ENCODE data around the gene EMILIN1.

Gene EMILIN1

DNA sequence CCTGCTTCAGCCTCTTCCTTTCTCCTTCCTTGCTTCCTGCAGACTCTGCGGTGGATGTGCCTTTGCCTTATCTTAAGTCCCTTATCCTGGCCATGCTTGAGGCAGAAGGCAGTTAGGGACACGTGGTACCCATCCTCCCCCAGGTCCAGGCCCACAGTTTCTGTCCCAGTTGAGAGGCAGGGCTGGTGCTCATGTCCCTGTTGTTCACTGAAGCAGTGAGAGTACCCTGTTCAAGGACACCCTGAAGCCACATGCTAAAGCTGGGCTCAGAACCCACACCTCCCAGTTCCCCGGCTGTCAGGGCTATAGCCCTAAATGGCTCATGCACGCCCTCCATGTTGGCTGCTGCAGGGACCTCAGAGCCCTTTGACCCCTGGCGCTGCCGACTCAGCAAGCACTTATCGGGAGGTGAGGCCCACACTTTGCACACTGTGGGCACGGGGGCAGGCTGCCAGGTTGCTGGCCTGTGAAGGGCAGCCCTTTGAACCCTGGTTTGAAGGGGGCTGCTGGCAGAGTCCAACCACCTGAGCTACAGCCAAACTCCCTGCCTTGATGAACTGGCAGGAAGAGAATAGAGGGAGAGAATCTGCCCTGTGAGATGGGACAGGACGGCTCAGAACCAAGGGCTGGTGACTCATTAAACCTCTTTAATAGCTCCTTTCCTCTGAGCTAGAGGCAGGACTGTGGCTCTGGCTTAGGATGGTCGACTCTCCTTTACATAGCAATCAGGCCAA, 14.4 kb downstream of the EMILIN1 start:
- Mint-ChIP-seq H3K27ac (no peak overlapping the region), H3K36me3 (ENCODE audit: low read depth) (no peaks in the 10 kb centered on the region), H3K4me1 (ENCODE audit: low read depth) (peaks cover 10% of the 10 kb centered on the region), H3K9me3 (no peaks in the 10 kb centered on the region), H3K4me3 (no peak overlapping the region), H3K27me3 (no peaks in the 10 kb centered on the region)

DNA sequence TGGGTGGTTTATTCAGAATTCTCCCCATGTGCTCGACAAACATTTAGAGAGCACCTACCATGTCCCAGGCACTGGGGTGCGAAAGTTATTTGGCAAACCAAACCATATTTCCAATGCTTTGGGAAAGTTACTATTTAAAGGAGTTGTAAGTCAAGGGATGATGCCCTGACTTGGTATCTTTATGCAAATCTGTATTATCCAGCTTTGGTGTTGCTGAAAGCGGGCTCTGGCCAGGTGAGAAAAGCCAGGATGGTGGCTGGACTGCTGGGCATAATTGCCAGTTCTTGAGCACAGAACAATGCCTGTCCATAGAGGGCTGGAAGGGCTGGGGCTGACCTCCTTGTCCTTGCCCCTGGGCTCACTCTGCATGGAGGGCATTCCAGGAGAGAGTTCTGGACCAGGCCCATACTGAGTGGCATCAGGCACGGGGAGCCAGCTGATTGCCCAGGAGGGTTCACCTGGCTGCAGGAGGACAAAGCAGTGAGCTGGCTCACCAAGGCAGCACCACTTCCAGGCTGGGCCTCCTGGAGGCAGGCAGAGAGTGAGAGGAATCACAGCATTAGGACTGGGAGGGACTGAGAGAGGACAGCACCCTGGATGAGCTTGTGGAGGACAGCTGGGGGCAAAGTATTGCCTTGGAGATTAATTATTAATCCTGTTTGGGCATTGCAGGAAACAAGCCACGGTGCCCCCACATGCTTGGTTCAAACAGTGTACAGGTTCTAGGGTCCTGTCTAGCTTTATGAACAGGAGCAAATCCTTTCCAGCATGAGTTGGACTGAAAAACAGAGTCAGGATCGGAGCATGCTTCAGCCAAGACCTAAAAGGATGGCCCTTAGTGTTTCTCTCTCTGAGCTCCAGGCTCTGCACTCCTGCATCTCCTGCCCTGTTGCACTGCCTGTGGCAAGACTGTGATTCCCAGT, 15.3 kb downstream of the EMILIN1 start:
- Mint-ChIP-seq H3K4me3 (no peak overlapping the region), H3K27me3 (no peaks in the 10 kb centered on the region), H3K27ac (no peak overlapping the region), H3K36me3 (ENCODE audit: low read depth) (no peaks in the 10 kb centered on the region), H3K4me1 (ENCODE audit: low read depth) (peaks cover 10% of the 10 kb centered on the region), H3K9me3 (no peaks in the 10 kb centered on the region)

DNA sequence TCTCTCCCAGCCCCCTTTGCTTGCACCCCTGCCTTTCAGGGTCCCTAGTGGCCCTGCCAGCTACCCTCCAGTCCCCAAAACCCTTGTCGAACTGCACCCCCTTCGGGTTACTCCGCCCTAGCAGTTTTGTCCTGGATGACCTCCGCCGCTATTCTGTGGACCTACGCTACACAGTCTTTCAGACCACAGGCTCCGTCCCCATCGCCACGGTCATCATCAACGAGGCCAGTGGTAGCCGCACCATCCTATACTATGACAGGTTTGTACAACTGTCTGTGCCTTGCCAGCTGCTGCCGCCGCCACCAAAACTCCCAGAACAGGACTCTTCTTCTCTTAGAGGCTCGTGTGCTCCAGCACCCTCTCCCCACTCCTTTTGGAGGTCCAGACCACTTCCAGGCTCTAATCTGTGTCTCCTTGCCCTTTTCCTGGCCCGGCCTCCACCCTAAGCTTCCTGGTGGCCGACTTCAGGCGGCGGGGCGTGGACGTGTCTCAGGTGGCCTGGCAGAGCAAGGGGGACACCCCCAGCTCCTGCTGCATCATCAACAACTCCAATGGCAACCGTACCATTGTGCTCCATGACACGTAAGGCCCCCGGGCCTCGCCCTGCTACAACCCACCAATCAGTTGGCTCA, 16.1 kb downstream of the EMILIN1 start:
- Mint-ChIP-seq H3K9me3 (no peaks in the 10 kb centered on the region), H3K4me3 (no peak overlapping the region), H3K27ac (no peak overlapping the region), H3K27me3 (no peaks in the 10 kb centered on the region), H3K4me1 (ENCODE audit: low read depth) (peaks cover 10% of the 10 kb centered on the region), H3K36me3 (ENCODE audit: low read depth) (no peaks in the 10 kb centered on the region)

DNA sequence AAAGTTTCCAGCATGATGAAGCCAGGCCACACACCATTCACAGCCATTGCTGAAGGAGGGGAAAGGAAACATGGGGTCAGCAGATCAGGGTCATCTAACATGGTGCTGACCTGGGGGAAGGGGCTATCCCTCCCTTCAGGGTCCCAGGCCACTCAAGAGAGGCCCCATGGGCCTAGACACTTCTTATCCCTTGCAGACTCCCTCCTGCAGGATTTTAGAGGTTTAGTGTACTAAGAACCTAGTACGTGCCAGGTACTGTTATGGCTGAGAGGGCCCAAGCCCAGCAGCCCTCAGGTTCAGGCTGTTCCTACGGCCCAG, 17.0 kb downstream of the EMILIN1 start:
- Mint-ChIP-seq H3K27ac (no peak overlapping the region), H3K4me1 (ENCODE audit: low read depth) (peaks cover 10% of the 10 kb centered on the region), H3K27me3 (no peaks in the 10 kb centered on the region), H3K4me3 (no peak overlapping the region), H3K36me3 (ENCODE audit: low read depth) (no peaks in the 10 kb centered on the region), H3K9me3 (no peaks in the 10 kb centered on the region)

DNA sequence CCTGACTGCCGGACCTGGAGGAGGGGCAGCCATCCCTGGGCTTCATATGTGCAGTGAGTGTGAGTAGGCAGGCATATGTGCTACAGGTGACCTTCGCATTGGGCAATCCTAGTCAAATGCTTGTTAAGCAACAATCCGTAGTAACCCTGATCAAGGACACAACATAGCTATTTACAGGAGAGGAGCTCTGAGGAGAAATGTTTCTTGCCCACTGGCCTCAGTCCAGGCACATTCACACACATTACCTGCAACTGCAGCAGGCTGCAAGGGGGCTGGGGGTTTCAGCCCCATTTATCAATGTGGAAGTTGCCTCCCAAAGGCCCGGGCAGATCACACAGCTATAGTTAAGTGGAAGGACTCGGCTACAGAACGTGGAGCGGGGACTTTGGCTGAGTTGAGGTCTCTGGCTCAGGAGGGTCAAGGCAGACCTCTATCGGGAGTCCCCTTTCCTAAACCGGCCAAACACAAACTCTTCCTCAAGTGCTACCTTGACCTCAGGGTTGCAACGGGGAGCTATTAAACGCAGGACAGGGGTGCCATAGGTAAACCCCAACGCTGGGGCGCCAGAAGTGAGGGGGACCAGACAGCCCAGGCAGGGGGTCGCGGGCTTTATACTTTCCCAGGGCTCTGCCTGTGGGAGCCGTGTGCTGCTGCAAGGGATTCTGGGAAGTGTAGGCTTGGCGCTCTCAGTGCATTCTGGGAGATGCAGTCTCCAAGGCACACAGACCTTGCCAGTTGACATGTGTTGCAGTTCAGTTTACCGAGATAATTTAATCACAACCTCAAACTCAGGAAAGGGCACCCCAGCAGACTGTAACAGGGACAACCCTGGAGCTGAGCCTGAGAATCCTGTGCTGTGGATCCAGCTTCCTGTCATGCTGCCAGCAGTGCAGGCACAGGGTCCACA, 17.6 kb downstream of the EMILIN1 start:
- H3K4me1 Mint-ChIP-seq (ENCODE audit: low read depth), result peaks cover 10% of the 10 kb centered on the region
- H3K36me3 Mint-ChIP-seq (ENCODE audit: low read depth), result no peaks in the 10 kb centered on the region
- H3K9me3 Mint-ChIP-seq, result no peaks in the 10 kb centered on the region
- no peak overlapping the region for H3K27ac Mint-ChIP-seq
- H3K4me3 Mint-ChIP-seq, result peak overlapping the region; percentile 37
- H3K27me3 Mint-ChIP-seq, result no peaks in the 10 kb centered on the region

DNA sequence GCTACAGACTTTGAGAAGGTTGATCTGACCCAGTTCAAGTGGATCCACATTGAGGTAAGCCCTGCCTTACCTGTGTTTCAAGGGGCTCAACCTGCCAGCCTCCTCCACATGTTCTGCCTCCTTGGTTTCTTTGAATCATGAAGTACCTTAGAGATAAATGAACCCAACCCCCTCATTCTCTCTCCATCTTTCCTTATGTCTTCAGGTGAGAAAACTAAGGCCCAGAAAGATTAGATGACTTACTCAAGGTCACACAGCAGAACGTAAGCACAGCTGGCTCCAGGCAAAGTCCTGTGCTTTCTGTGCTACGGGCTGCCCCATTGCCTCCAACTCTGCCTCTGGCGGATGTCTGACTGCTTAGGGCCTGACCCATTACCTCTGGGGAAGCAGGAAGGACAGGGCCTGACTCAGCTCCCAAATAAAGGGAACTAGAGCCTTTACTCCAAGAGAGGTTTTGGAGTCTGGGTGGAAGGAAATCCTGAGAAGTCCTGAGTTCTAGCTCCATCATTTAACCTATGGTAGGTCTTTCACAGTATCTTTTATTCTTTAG, 18.4 kb downstream of the EMILIN1 start:
- H3K4me3 Mint-ChIP-seq, result no peak overlapping the region
- peak overlapping the region; percentile 0 for H3K27ac Mint-ChIP-seq
- no peaks in the 10 kb centered on the region for H3K9me3 Mint-ChIP-seq
- no peaks in the 10 kb centered on the region for H3K27me3 Mint-ChIP-seq
- H3K36me3 Mint-ChIP-seq (ENCODE audit: low read depth), result no peaks in the 10 kb centered on the region
- peaks cover 10% of the 10 kb centered on the region for H3K4me1 Mint-ChIP-seq (ENCODE audit: low read depth)

DNA sequence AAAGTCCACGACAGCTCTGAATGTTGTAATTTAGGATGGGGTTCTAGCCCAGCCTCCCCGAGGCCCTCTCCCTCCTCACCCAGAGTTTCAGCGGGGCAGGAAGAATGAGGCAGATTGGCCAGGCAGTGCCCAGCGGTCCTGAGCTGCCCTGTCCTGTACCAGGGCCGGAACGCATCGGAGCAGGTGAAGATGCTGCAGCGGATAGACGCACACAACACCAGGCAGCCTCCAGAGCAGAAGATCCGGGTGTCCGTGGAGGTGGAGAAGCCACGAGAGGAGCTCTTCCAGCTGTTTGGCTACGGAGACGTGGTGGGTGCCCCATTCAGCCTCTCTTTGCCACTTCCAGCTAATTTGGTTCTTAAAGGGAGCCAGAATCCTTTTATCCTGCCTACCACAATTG, 18.9 kb downstream of the EMILIN1 start:
- Mint-ChIP-seq H3K27ac (no peak overlapping the region), H3K27me3 (no peaks in the 10 kb centered on the region), H3K4me1 (ENCODE audit: low read depth) (peaks cover 10% of the 10 kb centered on the region), H3K36me3 (ENCODE audit: low read depth) (no peaks in the 10 kb centered on the region), H3K4me3 (no peak overlapping the region), H3K9me3 (no peaks in the 10 kb centered on the region)

DNA sequence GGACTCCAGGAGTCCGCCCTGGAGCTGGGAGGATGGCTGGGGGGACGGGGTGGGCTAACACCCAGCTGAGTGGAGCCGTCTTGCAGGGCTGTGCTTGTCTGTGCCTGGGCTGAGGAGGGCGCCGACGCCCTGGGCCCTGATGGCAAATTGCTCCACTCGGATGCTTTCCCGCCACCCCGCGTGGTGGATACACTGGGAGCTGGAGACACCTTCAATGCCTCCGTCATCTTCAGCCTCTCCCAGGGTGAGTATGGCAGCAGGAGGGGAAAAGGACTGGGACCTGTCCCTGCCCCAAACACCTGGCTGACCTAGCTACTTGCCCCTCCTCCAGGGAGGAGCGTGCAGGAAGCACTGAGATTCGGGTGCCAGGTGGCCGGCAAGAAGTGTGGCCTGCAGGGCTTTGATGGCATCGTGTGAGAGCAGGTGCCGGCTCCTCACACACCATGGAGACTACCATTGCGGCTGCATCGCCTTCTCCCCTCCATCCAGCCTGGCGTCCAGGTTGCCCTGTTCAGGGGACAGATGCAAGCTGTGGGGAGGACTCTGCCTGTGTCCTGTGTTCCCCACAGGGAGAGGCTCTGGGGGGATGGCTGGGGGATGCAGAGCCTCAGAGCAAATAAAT, 21.0 kb downstream of the EMILIN1 start:
- peaks cover 10% of the 10 kb centered on the region for H3K4me1 Mint-ChIP-seq (ENCODE audit: low read depth)
- H3K9me3 Mint-ChIP-seq, result no peaks in the 10 kb centered on the region
- H3K27me3 Mint-ChIP-seq, result no peaks in the 10 kb centered on the region
- no peak overlapping the region for H3K4me3 Mint-ChIP-seq
- no peak overlapping the region for H3K27ac Mint-ChIP-seq
- H3K36me3 Mint-ChIP-seq (ENCODE audit: low read depth), result no peaks in the 10 kb centered on the region

DNA sequence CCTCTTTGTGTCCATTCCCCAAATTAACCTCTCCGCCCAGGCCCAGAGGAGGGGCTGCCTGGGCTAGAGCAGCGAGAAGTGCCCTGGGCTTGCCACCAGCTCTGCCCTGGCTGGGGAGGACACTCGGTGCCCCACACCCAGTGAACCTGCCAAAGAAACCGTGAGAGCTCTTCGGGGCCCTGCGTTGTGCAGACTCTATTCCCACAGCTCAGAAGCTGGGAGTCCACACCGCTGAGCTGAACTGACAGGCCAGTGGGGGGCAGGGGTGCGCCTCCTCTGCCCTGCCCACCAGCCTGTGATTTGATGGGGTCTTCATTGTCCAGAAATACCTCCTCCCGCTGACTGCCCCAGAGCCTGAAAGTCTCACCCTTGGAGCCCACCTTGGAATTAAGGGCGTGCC, 21.6 kb downstream of the EMILIN1 start:
- H3K9me3 Mint-ChIP-seq, result no peaks in the 10 kb centered on the region
- H3K27ac Mint-ChIP-seq, result no peak overlapping the region
- peaks cover 10% of the 10 kb centered on the region for H3K4me1 Mint-ChIP-seq (ENCODE audit: low read depth)
- no peaks in the 10 kb centered on the region for H3K36me3 Mint-ChIP-seq (ENCODE audit: low read depth)
- no peak overlapping the region for H3K4me3 Mint-ChIP-seq
- H3K27me3 Mint-ChIP-seq, result no peaks in the 10 kb centered on the region

DNA sequence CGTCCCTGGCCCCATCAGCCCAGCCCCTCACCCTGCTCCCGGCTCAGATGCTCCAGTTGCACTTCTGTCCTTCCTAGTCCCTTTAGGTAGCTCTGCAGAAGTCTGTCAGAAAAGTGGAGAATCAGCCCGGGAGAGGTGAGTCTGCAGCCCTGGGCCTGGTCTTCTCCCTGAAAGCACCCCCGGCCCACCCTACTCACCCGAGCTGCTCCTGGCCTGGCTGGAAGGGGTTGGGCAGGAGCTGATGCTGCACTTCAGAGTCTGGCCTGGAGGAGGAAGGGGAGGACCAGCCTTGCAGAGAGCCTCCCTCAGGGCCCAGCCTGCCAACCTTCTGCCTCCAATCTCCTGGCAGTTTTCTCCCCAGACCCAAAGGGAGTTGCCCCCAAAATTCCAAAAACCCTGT, 23.9 kb downstream of the EMILIN1 start:
- no peak overlapping the region for H3K27ac Mint-ChIP-seq
- no peaks in the 10 kb centered on the region for H3K9me3 Mint-ChIP-seq
- H3K36me3 Mint-ChIP-seq (ENCODE audit: low read depth), result no peaks in the 10 kb centered on the region
- H3K27me3 Mint-ChIP-seq, result peaks cover 3% of the 10 kb centered on the region
- no peaks in the 10 kb centered on the region for H3K4me1 Mint-ChIP-seq (ENCODE audit: low read depth)
- H3K4me3 Mint-ChIP-seq, result no peak overlapping the region

DNA sequence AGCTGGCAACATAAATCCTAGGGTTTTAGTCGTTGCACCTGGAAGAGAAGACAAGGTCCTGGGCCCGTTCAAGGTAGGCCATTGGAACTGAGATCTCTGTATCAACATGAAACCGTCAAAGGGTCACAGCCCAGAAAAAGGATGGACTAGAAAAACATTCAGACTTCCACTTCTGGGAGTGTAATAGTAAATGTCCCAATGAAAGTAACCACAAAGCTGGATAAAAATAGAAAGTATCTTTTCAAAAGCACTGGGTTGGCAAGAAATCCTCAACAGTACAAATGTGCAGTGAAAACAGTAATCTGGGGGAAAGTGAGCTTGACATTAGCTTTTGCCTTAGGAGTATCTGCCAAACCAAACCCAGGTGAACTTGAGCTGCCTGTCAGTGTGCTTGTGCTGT, 27.6 kb downstream of the EMILIN1 start:
- H3K36me3 Mint-ChIP-seq (ENCODE audit: low read depth), result no peaks in the 10 kb centered on the region
- H3K4me3 Mint-ChIP-seq, result no peak overlapping the region
- H3K4me1 Mint-ChIP-seq (ENCODE audit: low read depth), result no peaks in the 10 kb centered on the region
- H3K9me3 Mint-ChIP-seq, result no peaks in the 10 kb centered on the region
- H3K27ac Mint-ChIP-seq, result no peak overlapping the region
- H3K27me3 Mint-ChIP-seq, result peaks cover 3% of the 10 kb centered on the region

DNA sequence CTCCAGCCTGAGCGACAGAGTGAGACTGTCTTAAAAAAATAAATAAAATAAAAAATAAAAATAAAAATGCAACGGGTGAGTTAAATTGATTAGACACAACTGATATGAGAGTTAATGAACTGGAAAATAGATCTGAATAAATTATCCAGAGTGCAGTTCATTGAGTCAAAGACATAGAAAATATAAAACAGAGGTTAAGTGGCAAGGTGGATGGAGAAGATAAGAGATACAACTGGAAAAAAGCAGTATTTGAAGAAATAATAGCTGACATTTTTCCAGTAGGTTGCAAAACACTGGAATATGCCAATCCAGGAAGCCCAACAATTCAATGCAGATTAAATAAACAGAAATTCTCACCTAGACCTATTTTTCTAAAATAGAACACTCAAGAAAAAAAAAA, 29.8 kb downstream of the EMILIN1 start:
- H3K9me3 Mint-ChIP-seq, result no peaks in the 10 kb centered on the region
- no peak overlapping the region for H3K4me3 Mint-ChIP-seq
- H3K27me3 Mint-ChIP-seq, result peaks cover 3% of the 10 kb centered on the region
- no peaks in the 10 kb centered on the region for H3K4me1 Mint-ChIP-seq (ENCODE audit: low read depth)
- H3K27ac Mint-ChIP-seq, result no peak overlapping the region
- H3K36me3 Mint-ChIP-seq (ENCODE audit: low read depth), result no peaks in the 10 kb centered on the region

DNA sequence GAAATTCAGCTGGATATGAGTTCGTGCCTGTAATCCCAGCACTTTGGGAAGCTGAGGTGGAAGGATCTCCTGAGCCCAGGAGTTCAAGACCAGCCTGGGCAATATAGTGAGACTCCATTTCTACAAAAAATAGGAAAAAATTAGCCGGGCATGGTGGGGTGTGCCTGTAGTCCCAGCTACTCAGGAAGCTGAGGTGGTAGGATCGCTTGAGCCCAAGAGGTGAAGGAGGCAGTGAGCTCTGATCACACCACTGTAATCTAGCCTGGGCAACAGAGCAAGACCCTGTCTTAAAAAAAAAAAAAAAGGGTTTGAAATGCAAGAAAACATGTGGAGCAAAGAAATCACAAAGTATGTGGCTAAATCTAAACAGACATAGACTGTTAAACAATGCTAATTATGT, 30.7 kb downstream of the EMILIN1 start:
- Mint-ChIP-seq H3K27me3 (peaks cover 3% of the 10 kb centered on the region), H3K4me3 (no peak overlapping the region), H3K27ac (no peak overlapping the region), H3K36me3 (ENCODE audit: low read depth) (no peaks in the 10 kb centered on the region), H3K9me3 (no peaks in the 10 kb centered on the region), H3K4me1 (ENCODE audit: low read depth) (no peaks in the 10 kb centered on the region)

Data from stimulated activated naive CD8-positive, alpha-beta T cell treated with anti-CD3 and anti-CD28 coated beads, Interleukin-15, Interleukin-2, amounts not matched to agents 100 ng/mL and 50 ng/mL, for 24 hours (primary cell).